Neural progenitor cell (in vitro differentiated cells): ENCODE results near the gene AKAP8. TPM values are rescaled to one million over a fixed set of nuclear protein-coding genes. Genes with fewer than 3 reads are reported as not detected.

Experiments used
- DNase-seq: peaks from one replicate; pipeline ENCODE4 v3.0.0-alpha.2; 2016; ENCODE audit warnings: low spot score
- H2AFZ ChIP-seq: fragments of 200-600 bp; sonication (generic); replicated peaks from 2 replicates; pipeline ENCODE4 v1.6.1; 2016; ENCODE audit warnings: antibody characterized with exemption
- H3F3A ChIP-seq: fragments of 200-600 bp; sonication (generic); 2 replicates; pipeline ENCODE4 v1.6.1; 2016; ENCODE audit warnings: antibody characterized with exemption, low read depth
- H3K27ac ChIP-seq: fragments of 200-600 bp; sonication (generic); 2 replicates; pipeline ENCODE4 v1.5.1; 2016; ENCODE audit warnings: mild to moderate bottlenecking
- H3K27me3 ChIP-seq: fragments of 200-600 bp; sonication (generic); 2 replicates; pipeline ENCODE4 v1.6.1; 2016; ENCODE audit warnings: mild to moderate bottlenecking, moderate library complexity
- H3K36me3 ChIP-seq: fragments of 200-600 bp; sonication (generic); 2 replicates; pipeline ENCODE4 v1.5.1; 2016
- H3K4me1 ChIP-seq: fragments of 200-600 bp; sonication (generic); 2 replicates; pipeline ENCODE4 v1.6.1; 2016; ENCODE audit warnings: mixed run types
- H3K4me2 ChIP-seq: fragments of 200-600 bp; sonication (generic); 2 replicates; pipeline ENCODE4 v1.6.1; 2016
- H3K4me3 ChIP-seq: fragments of 200-600 bp; sonication (generic); 2 replicates; pipeline ENCODE4 v1.5.1; 2016
- H3K79me2 ChIP-seq: fragments of 200-600 bp; sonication (generic); 2 replicates; pipeline ENCODE4 v1.6.1; 2016; ENCODE audit warnings: low read depth
- H3K9ac ChIP-seq: fragments of 200-600 bp; sonication (generic); 2 replicates; pipeline ENCODE4 v1.6.1; 2016
- H3K9me3 ChIP-seq: fragments of 200-600 bp; sonication (generic); 2 replicates; pipeline ENCODE4 v1.5.1; 2016; ENCODE audit warnings: low read depth
- H4K20me1 ChIP-seq: fragments of 200-600 bp; sonication (generic); 2 replicates; pipeline ENCODE4 v1.6.1; 2016; ENCODE audit warnings: low read depth
- H3K27ac Mint-ChIP-seq: 3 replicates; pipeline ENCODE4 v1.8.0; 2021; ENCODE audit warnings: mixed read lengths
- H3K27me3 Mint-ChIP-seq: 2 replicates; pipeline ENCODE4 v1.8.0; 2022; ENCODE audit warnings: low read depth, mild to moderate bottlenecking, inconsistent platforms, moderate library complexity, mixed read lengths; ENCODE audit not compliant: insufficient read depth
- H3K36me3 Mint-ChIP-seq: 3 replicates; pipeline ENCODE4 v1.8.0; 2021; ENCODE audit warnings: mixed read lengths
- H3K4me1 Mint-ChIP-seq: 3 replicates; pipeline ENCODE4 v1.8.0; 2021; ENCODE audit warnings: mixed read lengths
- H3K4me3 Mint-ChIP-seq: 3 replicates; pipeline ENCODE4 v1.8.0; 2021; ENCODE audit warnings: mild to moderate bottlenecking, moderate library complexity, mixed read lengths
- H3K9me3 Mint-ChIP-seq: 3 replicates; pipeline ENCODE4 v1.8.0; 2020; ENCODE audit warnings: mixed read lengths
- CTCF ChIP-seq: fragments of 200-600 bp; sonication (generic); IDR thresholded peaks from 2 replicates; pipeline ENCODE4 v1.5.1; 2017; ENCODE audit warnings: antibody characterized with exemption, mild to moderate bottlenecking
- EZH2 ChIP-seq: fragments of 200-600 bp; sonication (generic); IDR thresholded peaks from 2 replicates; pipeline ENCODE4 v1.6.1; 2017; ENCODE audit warnings: antibody characterized with exemption, mild to moderate bottlenecking, moderate library complexity
- EZH2phosphoT487 ChIP-seq: fragments of 200-600 bp; sonication (generic); IDR thresholded peaks from 2 replicates; pipeline ENCODE4 v1.6.1; 2017; ENCODE audit warnings: antibody characterized with exemption
- total RNA-seq: library from RNA; depleted of rRNA; stranded (reverse); fragments of >200 nt; gene quantifications from 2 replicates; pipeline ENCODE4 v1.2.3, GENCODE V29; 2015; ENCODE audit warnings: low replicate concordance

The AKAP8 gene
- total RNA-seq, 1 donor from 2014 or later, result 20.1 TPM

DNA sequence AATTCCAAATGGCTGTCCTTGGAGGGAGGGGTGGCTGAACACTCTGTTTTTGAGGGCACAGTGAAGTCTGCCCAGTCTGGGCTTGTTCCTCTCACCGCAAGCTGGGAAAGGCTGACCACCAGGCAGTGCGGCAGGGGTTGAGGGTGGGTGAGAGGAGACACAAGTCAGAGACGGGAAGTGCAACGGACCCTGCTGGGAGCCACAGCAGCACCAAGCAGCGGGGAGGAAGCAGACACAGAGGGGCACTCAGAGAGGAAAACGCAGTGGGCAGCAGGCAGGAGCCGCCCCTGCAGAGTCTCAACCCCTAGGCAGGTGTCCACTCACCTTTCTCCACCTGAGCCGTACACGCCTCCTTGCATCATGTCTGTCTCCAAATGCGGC, 23.6 kb upstream of the AKAP8 start:
- H3F3A ChIP-seq, result no peaks in the 10 kb centered on the region
- H3K4me1 ChIP-seq, result peaks cover 10% of the 10 kb centered on the region
- H3K9me3 ChIP-seq, result no peaks in the 10 kb centered on the region
- no peaks in the 10 kb centered on the region for H3K27me3 ChIP-seq
- H4K20me1 ChIP-seq, result peaks cover 83% of the 10 kb centered on the region
- peaks cover 2% of the 10 kb centered on the region for H3K27me3 Mint-ChIP-seq
- H3K4me1 Mint-ChIP-seq, result peaks cover 10% of the 10 kb centered on the region
- no peak overlapping the region for H3K4me3 Mint-ChIP-seq
- H3K9ac ChIP-seq, result no peak overlapping the region
- no peak overlapping the region for H3K27ac Mint-ChIP-seq
- H3K27ac ChIP-seq, result no peak overlapping the region
- H3K9me3 Mint-ChIP-seq, result no peaks in the 10 kb centered on the region
- H2AFZ ChIP-seq, result no peak overlapping the region
- H3K4me2 ChIP-seq, result no peak overlapping the region
- TF ChIP-seq EZH2phosphoT487 (no peak), CTCF (no peak), EZH2 (no peak)
- no peak overlapping the region for H3K4me3 ChIP-seq
- H3K79me2 ChIP-seq, result peaks cover 78% of the 10 kb centered on the region
- peaks cover 9% of the 10 kb centered on the region for H3K36me3 Mint-ChIP-seq
- peaks cover 7% of the 10 kb centered on the region for H3K36me3 ChIP-seq
- no peak for DNase-seq

GRCh38 chr19:15402411-15403150, 23.0 kb upstream of the AKAP8 start:
- Histone ChIP-seq H3F3A (no peaks in the 10 kb centered on the region), H3K27ac (no peak overlapping the region), H3K79me2 (peaks cover 78% of the 10 kb centered on the region), H3K4me2 (no peak overlapping the region), H4K20me1 (peaks cover 80% of the 10 kb centered on the region), H2AFZ (no peak overlapping the region), H3K9ac (no peak overlapping the region), H3K4me3 (no peak overlapping the region), H3K9me3 (no peaks in the 10 kb centered on the region), H3K27me3 (no peaks in the 10 kb centered on the region), H3K4me1 (peaks cover 10% of the 10 kb centered on the region), H3K36me3 (peaks cover 6% of the 10 kb centered on the region)
- Mint-ChIP-seq H3K27ac (no peak overlapping the region), H3K4me1 (peaks cover 10% of the 10 kb centered on the region), H3K36me3 (peaks cover 15% of the 10 kb centered on the region), H3K4me3 (no peak overlapping the region), H3K27me3 (peaks cover 2% of the 10 kb centered on the region), H3K9me3 (no peaks in the 10 kb centered on the region)
- no peak for DNase-seq
- TF ChIP-seq EZH2phosphoT487, result no peak
- TF ChIP-seq EZH2, result no peak
- no peak for TF ChIP-seq CTCF

GRCh38 chr19:15401397-15401710, 21.8 kb upstream of the AKAP8 start:
- no peak for TF ChIP-seq EZH2phosphoT487
- no peak for TF ChIP-seq CTCF
- TF ChIP-seq EZH2, result no peak
- H3K27me3 ChIP-seq, result no peaks in the 10 kb centered on the region
- H3K36me3 Mint-ChIP-seq, result peaks cover 27% of the 10 kb centered on the region
- H3F3A ChIP-seq, result no peaks in the 10 kb centered on the region
- H3K36me3 ChIP-seq, result no peaks in the 10 kb centered on the region
- no peak overlapping the region for H3K9ac ChIP-seq
- no peak overlapping the region for H3K27ac Mint-ChIP-seq
- no peak overlapping the region for H3K4me3 Mint-ChIP-seq
- no peak overlapping the region for H3K27ac ChIP-seq
- DNase-seq, result no peak
- H3K4me1 Mint-ChIP-seq, result peaks cover 10% of the 10 kb centered on the region
- H2AFZ ChIP-seq, result no peak overlapping the region
- no peaks in the 10 kb centered on the region for H3K9me3 Mint-ChIP-seq
- H4K20me1 ChIP-seq, result peaks cover 78% of the 10 kb centered on the region
- no peak overlapping the region for H3K4me3 ChIP-seq
- peaks cover 6% of the 10 kb centered on the region for H3K27me3 Mint-ChIP-seq
- H3K9me3 ChIP-seq, result no peaks in the 10 kb centered on the region
- H3K4me1 ChIP-seq, result peaks cover 10% of the 10 kb centered on the region
- H3K4me2 ChIP-seq, result no peak overlapping the region
- peaks cover 72% of the 10 kb centered on the region for H3K79me2 ChIP-seq
